UCSD-AML1 (cell line): ENCODE results near the gene TBXAS1.
"Not testable (repeated sequence)": the region's sequence is repeated elsewhere in the genome, so short reads cannot be mapped to it uniquely, and the experiment has no call there.

Experiments used
- DNase-seq: peaks from one replicate; lab custom pipeline; 2025; ENCODE audit not compliant: unreplicated experiment; lab: John Stamatoyannopoulos, UW

Gene TBXAS1

DNA sequence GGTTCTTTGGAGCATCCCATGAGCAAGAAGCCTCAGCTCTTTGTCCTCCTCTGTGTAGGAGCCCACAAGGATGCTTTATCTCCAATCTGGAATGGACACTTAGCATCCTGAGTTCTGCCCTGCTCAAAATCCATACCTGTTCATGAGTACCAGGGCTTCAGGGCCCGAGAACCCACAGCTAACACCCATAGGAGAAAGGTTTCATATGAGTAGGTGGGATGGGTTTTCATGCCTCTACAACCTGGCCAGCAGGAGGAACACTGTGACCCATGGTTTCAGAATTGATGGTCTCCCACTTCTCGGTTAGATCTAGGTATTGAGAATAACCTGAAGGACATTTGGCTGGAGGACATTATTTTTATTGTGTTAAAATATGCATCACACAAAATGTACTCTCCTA lies 57.8 kb downstream of the TBXAS1 start:
- no peak for DNase-seq

DNA sequence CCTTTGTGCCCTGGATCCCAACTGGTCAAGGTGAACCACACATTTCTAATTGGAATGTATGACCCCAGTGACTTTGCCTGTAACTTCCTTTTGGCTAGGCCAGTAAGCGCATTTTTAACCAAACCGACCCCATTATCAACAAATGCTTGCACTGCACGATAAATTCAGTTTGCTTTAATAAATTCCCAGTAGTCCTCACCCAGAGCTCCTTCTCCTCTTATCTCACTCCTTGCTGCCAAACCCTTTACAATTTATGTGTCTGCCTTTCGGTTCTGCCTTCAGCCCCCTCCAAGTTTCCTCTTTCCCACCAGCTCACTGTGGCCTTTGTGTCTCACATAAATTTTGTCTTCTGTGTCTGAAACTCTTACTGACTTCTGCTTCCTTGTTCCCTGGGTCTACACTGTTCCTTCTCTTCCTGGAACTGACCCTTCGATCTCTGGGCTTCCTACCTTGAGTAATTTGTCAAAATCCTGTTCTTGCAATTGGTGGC lies 59.0 kb downstream of the TBXAS1 start:
- no peak for DNase-seq

DNA sequence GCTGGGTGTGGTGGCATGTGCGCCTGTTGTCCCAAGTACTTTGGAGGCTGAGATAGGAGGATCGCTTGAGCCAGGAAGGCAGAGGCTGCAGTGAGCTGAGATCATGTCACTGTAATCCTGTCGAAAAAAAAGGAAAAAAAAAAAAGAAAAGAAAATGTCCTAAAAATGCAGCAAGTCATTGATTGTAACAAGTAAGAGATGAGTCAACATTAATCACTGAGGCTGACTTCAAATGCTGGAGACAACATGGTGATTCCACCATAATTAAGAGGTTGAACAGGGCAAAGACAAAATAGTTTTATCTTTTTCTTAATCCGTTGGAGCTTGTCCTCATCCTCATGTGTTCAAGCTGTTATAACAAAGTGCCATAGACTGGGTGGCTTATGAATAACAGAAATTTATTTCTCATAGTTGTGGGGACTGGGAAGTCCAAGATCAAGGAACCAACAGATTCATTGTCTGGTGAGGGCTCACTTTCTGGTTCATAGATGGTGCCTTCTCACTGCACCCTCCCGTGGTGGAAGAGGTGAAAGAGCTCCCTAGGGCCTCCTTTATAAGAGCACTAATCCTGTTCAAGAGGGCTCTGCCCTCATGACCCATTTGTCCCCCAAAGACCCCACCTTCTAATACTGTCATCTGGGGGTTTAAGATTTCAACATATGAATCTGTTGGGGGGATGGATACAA lies 60.3 kb downstream of the TBXAS1 start:
- DNase-seq: no peak

DNA sequence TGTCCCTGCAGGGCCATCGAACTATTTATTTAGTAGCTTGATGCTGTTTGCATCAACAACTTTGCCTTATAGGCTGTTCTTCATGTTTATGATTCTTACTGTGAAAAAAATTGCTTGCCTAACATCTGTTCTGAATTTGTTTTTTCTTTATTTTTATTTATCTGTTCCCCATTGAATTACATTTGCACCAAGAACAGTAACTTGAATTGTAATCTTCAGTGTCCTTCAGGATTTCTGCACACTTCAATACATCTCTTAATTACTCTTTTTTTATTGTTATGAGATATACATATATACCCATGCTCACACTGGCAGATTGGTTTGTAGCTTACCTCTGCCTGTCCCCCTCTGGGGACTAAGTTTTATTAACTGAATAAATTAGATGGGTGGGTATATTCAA lies 64.4 kb downstream of the TBXAS1 start:
- DNase-seq: no peak

DNA sequence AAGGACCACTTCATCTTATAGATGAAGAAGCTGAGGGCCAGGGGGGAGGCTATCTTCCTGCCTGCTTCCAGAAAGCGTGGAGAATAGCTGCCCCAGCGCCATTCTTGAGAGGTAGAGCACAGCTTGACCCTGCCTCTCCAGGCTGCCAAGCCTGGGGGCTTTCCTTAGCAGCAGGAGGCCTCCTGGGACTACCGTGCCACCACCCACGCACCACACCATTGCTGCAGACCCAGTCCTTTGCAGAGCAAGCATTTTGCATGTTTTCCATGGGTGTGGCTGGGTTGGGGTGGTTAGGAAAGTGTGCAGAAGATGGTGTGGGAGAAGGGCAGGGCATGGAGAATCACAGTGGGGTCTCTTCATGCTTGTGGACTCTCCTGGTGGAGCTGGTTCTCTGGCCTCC lies 64.9 kb downstream of the TBXAS1 start:
- no peak for DNase-seq

DNA sequence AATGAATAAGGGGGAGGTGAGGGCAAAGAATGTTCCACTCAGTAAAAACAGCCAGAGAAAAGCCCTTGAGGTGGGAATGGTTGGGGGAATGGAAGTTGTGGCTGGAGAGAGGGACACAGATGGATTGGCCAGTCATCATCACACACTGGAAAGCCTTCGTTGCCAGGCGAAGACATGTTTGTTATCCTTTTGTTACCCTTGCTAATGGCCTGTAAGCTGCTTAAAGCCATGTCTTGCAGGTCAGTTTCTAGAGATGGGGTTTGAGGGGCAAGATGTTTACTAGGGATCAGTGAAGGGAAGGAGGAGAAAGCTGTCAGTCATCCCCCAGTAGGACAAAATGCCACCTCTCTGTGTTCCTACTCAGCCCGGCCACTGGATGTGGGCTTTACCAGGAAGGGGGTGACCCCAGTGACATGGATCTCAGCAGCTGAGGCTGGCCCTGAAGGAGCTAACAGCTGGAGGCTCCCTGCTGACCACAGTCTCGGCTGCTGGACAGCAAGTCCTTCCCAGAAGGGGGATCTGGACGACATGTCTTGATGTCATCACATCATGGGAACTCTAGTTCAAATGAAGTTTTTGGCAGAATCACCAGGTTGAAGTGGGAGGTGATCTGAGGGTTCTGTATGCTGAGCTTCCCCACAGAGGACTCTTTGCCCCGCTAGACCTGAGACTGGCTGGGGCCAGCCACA lies 66.2 kb downstream of the TBXAS1 start:
- no peak for DNase-seq

DNA sequence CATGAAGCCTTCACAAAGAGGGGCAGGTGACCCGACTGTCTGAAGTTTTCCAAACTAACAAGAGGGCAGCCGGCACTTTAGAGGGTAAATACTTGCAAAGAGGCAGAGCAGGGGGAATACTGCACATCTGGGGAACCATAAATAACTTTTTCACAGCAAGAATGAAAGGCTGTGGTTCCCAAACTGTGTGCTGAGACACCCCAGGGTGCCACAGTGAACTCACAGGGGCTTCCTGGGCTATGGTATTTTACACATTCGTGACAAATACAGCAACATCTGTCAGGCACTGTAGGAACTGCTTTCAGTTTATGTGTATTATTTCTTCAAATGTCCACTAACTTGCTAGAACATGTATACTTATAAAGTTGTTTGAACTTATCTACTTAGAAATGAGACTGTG lies 67.2 kb downstream of the TBXAS1 start:
- no peak for DNase-seq

DNA sequence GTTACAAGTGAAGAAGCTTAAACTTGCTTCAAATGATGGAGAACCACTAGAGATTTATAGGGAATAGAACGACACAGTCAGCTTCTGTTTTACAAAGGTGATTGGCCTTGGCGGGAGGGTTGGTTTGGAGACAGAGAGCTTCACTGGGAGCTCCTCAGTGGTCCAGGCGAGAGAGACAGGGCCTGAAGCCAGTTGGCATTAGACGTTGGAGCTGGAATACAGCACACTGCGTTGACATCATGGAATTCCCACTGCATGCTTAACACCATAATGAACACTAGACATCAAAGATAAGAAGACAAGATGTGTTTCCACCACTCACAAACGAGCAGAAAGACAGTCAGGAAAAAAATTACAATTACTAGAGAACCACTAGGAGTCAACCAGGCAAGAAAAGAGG lies 67.8 kb downstream of the TBXAS1 start:
- DNase-seq: no peak

DNA sequence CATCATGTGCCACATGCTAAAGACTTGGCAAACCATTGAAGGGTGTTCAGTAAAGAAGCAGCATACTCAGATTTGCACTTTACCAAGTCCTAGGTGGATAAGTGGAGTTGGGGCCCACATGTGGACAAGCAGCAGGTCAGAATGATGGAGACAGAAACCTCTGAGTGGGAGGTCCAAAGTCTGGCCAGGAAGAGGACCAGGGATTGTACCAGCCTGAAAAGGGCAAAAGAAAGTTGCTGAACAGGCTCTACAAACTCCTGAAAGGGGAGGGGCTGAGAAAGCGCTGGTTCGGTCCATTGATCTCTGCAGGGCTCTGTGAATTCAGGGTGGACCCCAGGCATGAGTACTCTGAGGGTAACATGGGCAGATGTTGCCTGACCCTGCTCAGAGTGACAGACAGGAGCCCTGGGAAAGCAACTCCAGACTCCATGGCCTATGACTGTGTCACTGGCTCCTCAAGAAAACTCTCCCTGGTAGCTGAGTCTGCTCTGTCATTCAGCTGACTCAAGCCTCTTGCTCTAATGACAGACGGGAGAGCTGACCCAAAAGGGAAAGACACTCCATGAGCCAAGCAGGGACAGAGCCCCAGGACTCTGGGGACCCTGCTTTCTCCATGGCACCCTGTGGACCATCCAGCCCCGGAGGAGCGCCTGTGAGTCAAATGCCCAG lies 68.5 kb downstream of the TBXAS1 start:
- DNase-seq: no peak

DNA sequence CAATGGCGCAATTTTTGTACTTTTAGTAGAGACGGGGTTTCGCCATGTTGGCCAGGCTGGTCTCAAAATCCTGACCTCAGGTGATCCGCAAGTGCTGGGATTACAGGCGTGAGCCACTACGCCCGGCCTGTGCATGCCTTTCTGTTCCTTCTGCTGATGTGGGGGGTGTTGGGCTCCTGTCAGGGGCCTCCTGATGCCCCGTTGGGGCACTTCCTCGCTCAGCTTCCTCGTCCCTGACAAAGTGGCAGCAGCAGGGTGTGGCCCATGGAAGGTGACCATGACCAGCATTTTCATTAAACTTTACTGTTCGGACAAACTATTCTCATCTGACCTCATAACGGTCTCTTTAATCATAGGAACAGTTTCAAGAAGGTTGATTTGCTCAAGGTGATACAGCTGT lies 69.4 kb downstream of the TBXAS1 start:
- no peak for DNase-seq

DNA sequence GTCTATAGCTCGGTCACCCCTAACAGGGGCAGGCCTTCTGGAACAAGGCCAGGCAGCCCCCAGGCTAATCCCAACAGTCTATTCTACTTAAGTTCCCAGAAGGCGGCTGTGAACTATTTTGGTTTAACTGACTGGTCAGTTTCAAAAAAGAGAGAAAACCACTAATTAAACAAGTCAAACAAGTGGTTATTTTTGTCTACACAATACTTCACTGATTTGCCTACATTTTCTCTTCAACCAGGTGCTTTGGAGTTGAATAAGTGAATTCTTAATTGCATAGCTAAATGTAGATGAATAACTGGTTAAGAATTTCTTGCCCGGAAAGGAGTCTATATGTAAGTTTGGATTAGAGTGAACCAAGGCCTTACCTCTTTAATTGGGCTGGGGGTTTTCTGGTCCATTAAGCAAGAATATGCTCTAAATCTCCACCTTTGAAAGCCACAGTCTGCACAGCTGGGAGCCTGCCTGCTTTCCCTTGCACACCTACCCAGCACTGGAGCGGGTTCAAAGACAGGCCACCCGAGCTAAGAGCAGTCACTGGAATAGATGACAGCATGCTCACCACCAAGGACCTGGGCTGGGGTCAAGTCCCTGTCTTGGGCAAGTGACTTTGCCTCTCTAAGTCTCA lies 70.4 kb downstream of the TBXAS1 start:
- DNase-seq: no peak

DNA sequence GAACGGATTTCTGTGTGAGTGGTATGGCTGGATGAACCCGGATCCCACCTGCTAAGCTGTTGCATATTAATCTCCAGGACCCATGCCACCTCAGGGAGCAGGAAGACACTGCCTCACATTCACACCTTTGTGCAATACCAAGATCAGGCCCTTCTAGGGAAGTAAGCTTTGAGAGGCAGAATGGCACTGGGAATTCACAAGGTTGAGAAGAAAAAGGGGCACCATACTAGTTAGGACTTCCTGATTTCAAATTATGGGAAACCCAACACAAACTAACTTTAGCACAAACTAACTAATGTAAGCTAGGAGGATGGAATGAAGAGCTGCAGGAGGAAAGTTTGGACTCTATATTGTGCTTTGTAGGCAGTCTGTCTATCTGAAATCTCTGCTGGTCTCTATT lies 71.3 kb downstream of the TBXAS1 start:
- DNase-seq: no peak

DNA sequence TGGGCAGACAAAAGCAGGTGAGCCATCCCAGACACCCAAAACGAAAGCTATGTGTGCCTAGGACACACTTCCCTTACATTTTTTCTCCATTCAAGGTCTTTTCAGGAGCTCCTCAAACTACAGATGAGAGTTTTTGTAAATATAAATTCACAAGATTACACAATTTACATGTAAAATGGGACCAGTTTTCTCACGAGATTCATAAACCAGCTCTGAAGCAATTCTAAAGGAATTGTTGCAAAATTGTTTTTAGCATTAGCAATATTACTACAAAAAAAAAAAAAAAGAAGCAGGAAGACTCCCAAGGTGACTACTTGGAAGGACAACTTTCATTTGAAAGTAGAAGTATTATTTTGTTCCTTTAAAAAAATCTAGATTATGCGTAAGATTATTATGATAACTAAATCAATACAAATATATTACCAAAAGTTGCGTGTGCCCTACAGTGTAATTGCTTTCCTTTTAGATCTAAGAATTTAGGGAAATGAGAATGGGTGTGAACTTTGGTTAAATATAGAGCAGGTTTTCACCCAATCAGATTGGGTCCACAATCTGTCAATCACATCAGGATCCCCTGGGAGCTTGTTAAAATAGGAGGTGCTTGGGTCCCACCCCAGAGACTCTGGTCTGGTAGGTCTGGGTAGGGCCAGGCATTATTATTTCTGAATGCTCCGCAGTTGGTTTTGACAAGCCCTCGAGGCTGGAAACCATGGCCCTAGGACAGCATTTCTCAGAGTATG lies 72.2 kb downstream of the TBXAS1 start:
- no peak for DNase-seq

DNA sequence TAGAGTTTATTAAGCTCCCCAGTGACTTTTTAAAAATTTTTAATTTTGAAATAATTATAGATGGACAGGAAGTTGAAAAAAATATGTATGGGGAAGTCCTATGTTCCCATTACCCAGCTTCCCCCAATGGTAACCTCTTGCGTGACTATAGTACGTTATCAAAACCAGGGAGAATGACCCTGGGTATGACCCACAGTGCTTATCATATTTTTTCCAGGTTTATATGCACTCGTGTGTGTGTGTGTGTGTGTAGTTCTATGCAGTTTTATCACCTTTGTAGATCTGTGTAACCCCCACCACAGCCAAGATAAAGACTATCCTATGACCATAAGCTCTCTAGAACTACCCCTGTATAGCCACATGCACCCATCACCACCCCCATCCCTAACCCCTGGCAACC lies 72.8 kb downstream of the TBXAS1 start:
- DNase-seq: no peak

DNA sequence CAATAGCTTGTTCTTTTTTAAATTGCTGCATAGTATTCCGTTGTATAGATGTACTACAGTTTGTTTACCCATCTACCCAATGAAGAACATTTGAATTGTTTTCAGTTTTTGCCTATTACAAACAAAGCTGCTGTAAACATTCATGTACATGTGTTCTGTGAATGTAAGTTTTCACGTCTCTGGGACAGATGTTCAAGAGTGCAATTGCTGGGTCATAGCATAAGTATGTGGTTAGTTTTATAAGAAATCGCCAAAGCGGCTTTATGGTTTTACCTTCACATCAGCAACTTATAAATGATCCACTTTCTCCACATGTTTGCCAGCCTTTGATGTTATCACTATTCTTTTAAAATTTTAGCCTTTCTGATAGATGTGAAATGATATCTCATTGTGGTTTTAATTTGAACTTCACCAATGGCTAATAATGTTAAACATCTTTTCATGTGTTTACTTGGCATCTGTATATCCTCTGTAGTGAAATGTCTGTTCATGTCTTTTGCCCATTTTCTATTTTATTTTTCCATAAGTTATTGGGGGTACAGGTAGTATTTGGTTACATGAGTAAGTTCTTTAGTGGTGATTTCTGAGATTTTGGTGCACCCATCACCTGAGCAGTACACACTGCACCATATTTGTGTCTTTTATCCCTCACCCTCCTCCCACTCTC lies 73.5 kb downstream of the TBXAS1 start:
- no peak for DNase-seq

DNA sequence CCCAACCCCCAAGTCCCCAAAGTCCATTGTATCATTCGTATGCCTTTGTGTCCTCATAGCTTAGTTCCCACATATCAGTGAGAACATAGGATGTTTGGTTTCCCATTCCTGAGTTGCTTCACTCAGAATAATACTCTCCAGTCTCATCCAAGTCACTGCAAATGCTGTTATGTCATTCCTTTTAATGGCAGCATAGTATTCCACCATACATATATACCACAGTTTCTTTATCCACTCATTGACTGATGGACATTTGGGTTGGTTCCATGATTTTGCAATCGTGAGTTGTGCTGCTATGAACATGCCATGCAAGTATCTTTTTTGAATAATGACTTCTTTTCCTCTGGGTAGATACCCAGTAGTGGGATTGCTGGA lies 74.0 kb downstream of the TBXAS1 start:
- DNase-seq: not testable (repeated sequence)

DNA sequence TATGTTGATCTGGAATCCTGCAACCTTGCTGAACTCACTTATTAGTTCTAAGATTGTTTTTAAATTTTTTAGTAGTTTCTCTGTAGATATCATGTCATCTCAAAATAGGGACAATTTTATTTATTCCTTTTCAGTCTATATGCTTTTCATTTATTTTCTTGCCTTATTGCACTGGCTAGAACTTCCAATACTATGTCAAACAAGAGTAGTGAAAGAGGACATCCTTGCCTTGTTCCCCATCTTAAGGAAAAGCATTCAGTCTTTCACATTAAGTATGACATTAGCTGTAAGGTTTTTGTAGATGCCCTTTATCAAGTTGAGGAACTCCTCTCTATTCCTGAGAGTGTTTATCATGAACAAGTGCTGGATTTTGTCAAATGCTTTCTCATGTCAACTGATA lies 77.8 kb downstream of the TBXAS1 start:
- DNase-seq: no peak

DNA sequence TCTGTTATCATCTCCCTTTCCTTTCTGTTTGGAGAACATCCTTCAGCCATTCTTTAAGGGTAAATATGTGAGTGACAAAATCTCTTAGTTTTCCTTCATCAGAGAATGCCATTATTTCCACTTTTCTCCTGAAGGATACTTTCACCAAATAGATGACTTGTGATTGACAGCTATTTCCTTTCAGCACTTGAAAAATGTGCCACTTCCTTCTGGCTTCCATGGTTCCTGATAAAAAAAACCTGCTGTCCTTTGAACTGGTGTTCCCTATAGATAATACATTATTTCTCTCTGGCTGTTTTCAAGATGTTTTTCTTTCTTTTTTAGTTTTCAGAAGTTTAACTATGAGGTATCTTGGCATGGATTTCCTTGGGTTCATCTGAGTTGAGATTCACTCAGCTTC lies 79.7 kb downstream of the TBXAS1 start:
- DNase-seq: no peak

DNA sequence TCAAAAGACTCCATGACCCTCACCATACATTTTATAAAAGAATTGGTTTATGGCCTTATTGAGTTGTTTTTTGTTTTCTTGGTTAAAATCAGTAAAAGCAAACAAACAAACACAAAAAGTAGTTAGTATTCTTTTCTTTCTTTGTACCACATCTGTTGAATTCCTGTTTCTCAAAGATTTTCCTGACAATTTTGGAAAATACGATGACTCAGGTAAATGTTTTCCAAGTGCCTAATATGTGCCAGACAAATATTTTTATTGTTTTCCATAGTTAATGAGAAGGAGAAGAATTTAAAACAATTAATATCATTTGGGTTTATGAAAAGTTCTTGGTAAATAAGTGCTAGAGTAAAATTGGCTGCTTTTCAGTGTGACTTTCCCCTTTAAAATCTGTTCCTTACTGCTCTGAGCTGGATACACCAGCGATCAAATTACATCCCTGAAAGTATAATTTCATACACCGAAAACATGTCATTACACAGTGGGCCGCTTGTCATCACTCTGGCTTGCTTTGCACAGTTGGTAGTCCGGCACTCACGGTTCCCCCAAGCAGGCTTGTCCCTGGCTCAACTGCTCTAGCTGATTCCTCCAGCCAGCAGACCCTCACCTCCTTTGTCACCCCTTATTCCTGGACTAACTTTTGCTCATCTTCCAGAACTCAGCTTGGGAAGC lies 80.5 kb downstream of the TBXAS1 start:
- DNase-seq: no peak
